K562 (cell line): ENCODE results near the gene ANAPC5. TPM values are rescaled to one million over a fixed set of nuclear protein-coding genes. Genes with fewer than 3 reads are reported as not detected.

Source experiments
- ATAC-seq: fragments of 200-7000 bp; cut with Tn5 transposase; 3 replicates; pipeline ENCODE4 v1.9.1; 2020; ENCODE audit warnings: moderate library complexity
- BruUV-seq: library from RNA; stranded (reverse); fragments of 400-500 nt; replicated peaks from 2 replicates; lab custom pipeline; 2021; lab: Mats Ljungman, UMichigan
- CTCF ChIA-PET: fragments of 300-600 bp; formaldehyde crosslinking; extraction: SDS; loops from one replicate; lab custom pipeline; 2021; ENCODE audit warnings: low intra/inter-chr PET ratio; lab: Yijun Ruan, JAX
- POLR2A ChIA-PET: fragments of 300-600, 350-650 bp; sonication (Branson Sonifier 250); formaldehyde crosslinking; extraction: SDS; loops from one replicate; lab custom pipeline; 2021; ENCODE audit warnings: antibody characterized with exemption, inconsistent platforms; lab: Yijun Ruan, JAX
- DNase-seq, 4 experiments: peaks; one replicate each; pipeline versions ENCODE4 v3.0.0 to v3.0.0-alpha.2; 2011 to 2018; ENCODE audit warnings: low spot score in 3 of 4, mixed read lengths in 3 of 4; ENCODE audit errors: extremely low read depth in 1 of 4
- FAIRE-seq: peaks from 2 replicates; lab custom pipeline; 2011; peaks lifted over from hg19 to GRCh38; lab: Jason Lieb, UNC
- H2AFZ ChIP-seq: 2 replicates; pipeline ENCODE4 v1.6.0; 2011; ENCODE audit warnings: low read depth, low read length, control low read depth, inconsistent platforms
- H3K27ac ChIP-seq: fragments of 200-600 bp; 3 replicates; pipeline ENCODE4 v1.8.0; 2011; ENCODE audit warnings: low read depth, mild to moderate bottlenecking, control low read depth, inconsistent platforms, low read length, moderate library complexity, mixed read lengths; ENCODE audit errors: extremely low read depth
- H3K27me3 ChIP-seq, 2 experiments: fragments of 300-600 bp in 1 of 2; 2 replicates in 1 of 2; 3 replicates in 1 of 2; pipeline versions ENCODE4 v1.6.0 to v1.8.0; 2011; ENCODE audit warnings: inconsistent platforms in 2 of 2, low read length in 2 of 2, mild to moderate bottlenecking in 1 of 2, mixed read lengths in 1 of 2, moderate library complexity in 1 of 2; ENCODE audit not compliant: control insufficient read depth in 2 of 2, insufficient read depth in 2 of 2
- H3K36me3 ChIP-seq: fragments of 300-600 bp; 3 replicates; pipeline ENCODE4 v1.8.0; 2011; ENCODE audit warnings: mild to moderate bottlenecking, low read length, inconsistent platforms; ENCODE audit not compliant: control insufficient read depth, insufficient read depth
- H3K4me1 ChIP-seq, 2 experiments: fragments of 200-600 bp in 1 of 2; replicated peaks in 1 of 2; 2 replicates in 1 of 2; 3 replicates in 1 of 2; pipeline versions ENCODE4 v1.5.1 to v1.8.0; 2011; ENCODE audit warnings: inconsistent platforms in 2 of 2, low read length in 2 of 2, mild to moderate bottlenecking in 1 of 2, mixed read lengths in 1 of 2, moderate library complexity in 1 of 2; ENCODE audit not compliant: control insufficient read depth in 2 of 2, insufficient read depth in 2 of 2
- H3K4me2 ChIP-seq: 2 replicates; pipeline ENCODE4 v1.6.1; 2011; ENCODE audit warnings: low read length, control low read depth, inconsistent platforms, mixed read lengths; ENCODE audit not compliant: insufficient read depth
- H3K4me3 ChIP-seq: fragments of 200-600 bp; sonication (generic), shearing (Covaris generic); 2 replicates; pipeline ENCODE4 v1.5.1; 2016; ENCODE audit warnings: control low read depth, inconsistent platforms
- H3K79me2 ChIP-seq: fragments of 200-600 bp; 3 replicates; pipeline ENCODE4 v1.8.0; 2011; ENCODE audit warnings: low read length, inconsistent platforms; ENCODE audit not compliant: control insufficient read depth, insufficient read depth
- H3K9ac ChIP-seq, 2 experiments: 2 replicates each; pipeline versions ENCODE4 v1.6.0 to v1.6.1; 2011; ENCODE audit warnings: low read depth in 2 of 2, low read length in 2 of 2, control low read depth in 1 of 2, inconsistent platforms in 1 of 2, mild to moderate bottlenecking in 1 of 2, mixed read lengths in 1 of 2; ENCODE audit not compliant: insufficient read depth in 1 of 2
- H3K9me1 ChIP-seq: one replicate; pipeline ENCODE4 v1.6.0; 2011; ENCODE audit warnings: inconsistent platforms, mild to moderate bottlenecking, low read length, moderate library complexity; ENCODE audit not compliant: control insufficient read depth, insufficient read depth
- H3K9me3 ChIP-seq: replicated peaks from 2 replicates; pipeline ENCODE4 v1.5.1; 2011; ENCODE audit warnings: low read depth, low read length, inconsistent platforms; ENCODE audit not compliant: control insufficient read depth, insufficient read depth
- H4K20me1 ChIP-seq: replicated peaks from 2 replicates; pipeline ENCODE4 v1.6.1; 2011; ENCODE audit warnings: low read length, inconsistent platforms, mixed read lengths; ENCODE audit not compliant: control insufficient read depth, insufficient read depth
- ATF2 ChIP-seq: sonication (generic); formaldehyde crosslinking; IDR thresholded peaks from 2 replicates; pipeline ENCODE4 v1.8.1; 2022; ENCODE audit warnings: missing genetic modification reagents
- ATF3 ChIP-seq, 2 experiments: fragments of 450-650 bp in 1 of 2; sonication (generic) in 1 of 2; formaldehyde crosslinking in 1 of 2; IDR thresholded peaks in 1 of 2; conservative IDR thresholded peaks in 1 of 2; 2 replicates each; pipeline versions ENCODE4 v1.6.1 to v1.8.1; 2016 to 2023; ENCODE audit warnings: mild to moderate bottlenecking in 2 of 2, moderate library complexity in 2 of 2, inconsistent platforms in 1 of 2, missing genetic modification reagents in 1 of 2
- ATF6 ChIP-seq: sonication (generic); formaldehyde crosslinking; IDR thresholded peaks from 2 replicates; pipeline ENCODE4 v1.4.0; 2020; ENCODE audit warnings: mild to moderate bottlenecking, missing genetic modification reagents
- HMGN3 ChIP-seq: IDR thresholded peaks from 2 replicates; pipeline ENCODE4 v1.6.1; 2011; ENCODE audit warnings: borderline replicate concordance, low read depth, mild to moderate bottlenecking, mixed read lengths, low read length; ENCODE audit not compliant: insufficient read length; ENCODE audit errors: extremely low read depth
- HNRNPLL ChIP-seq: fragments of 200-400 bp; formaldehyde crosslinking; IDR thresholded peaks from 2 replicates; pipeline ENCODE4 v1.6.1; 2017; ENCODE audit warnings: low read length, low read depth, mild to moderate bottlenecking; ENCODE audit not compliant: poor library complexity, severe bottlenecking
- IRF9 ChIP-seq: fragments of 450-650 bp; IDR thresholded peaks from 2 replicates; pipeline ENCODE4 v1.6.1; 2016; ENCODE audit warnings: missing biosample characterization, missing genetic modification characterization
- NFE2 ChIP-seq: IDR thresholded peaks from 2 replicates; pipeline ENCODE4 v1.6.1; 2014; ENCODE audit warnings: antibody characterized with exemption, low read depth
- RBFOX2 ChIP-seq: fragments of 200-400 bp; formaldehyde crosslinking; IDR thresholded peaks from 2 replicates; pipeline ENCODE4 v1.6.1; 2017; ENCODE audit warnings: low read depth, mild to moderate bottlenecking, low read length, moderate library complexity
- RFX5 ChIP-seq: IDR thresholded peaks from 2 replicates; pipeline ENCODE4 v1.6.1; 2011; ENCODE audit warnings: low read depth, mild to moderate bottlenecking, improper control_type of control experiment, low read length
- SETDB1 ChIP-seq: IDR thresholded peaks from one replicate; pipeline ENCODE4 v1.6.1; 2012; ENCODE audit warnings: low read length, control low read depth, inconsistent platforms
- SMARCE1 ChIP-seq: fragments of 450-650 bp; IDR thresholded peaks from 2 replicates; pipeline ENCODE4 v1.7.1; 2016; ENCODE audit warnings: mild to moderate bottlenecking
- TCF3 ChIP-seq: sonication (generic); formaldehyde crosslinking; IDR thresholded peaks from 2 replicates; pipeline ENCODE4 v1.4.0; 2020; ENCODE audit warnings: mild to moderate bottlenecking, missing genetic modification reagents
- TSC22D4 ChIP-seq: fragments of 450-650 bp; IDR thresholded peaks from 2 replicates; pipeline ENCODE4 v1.6.1; 2016; ENCODE audit warnings: missing genetic modification characterization, missing biosample characterization, control low read depth
- ZNF282 ChIP-seq: sonication (generic); formaldehyde crosslinking; IDR thresholded peaks from 2 replicates; pipeline ENCODE4 v1.8.1; 2023; ENCODE audit warnings: missing genetic modification reagents
- ZNF717 ChIP-seq: fragments of 250-450 bp; sonication (Bioruptor Pico); IDR thresholded peaks from 2 replicates; pipeline ENCODE4 v1.5.0; 2021
- WGBS: fragments of 100-300 bp; shearing (Covaris generic); methylation state at CpG from one replicate; pipeline ENCODE4 v1.1.6; 2016; ENCODE audit warnings: low coverage, mixed read lengths; ENCODE audit not compliant: insufficient coverage; ENCODE audit errors: missing lambda C conversion rate; 5-methylcytosine and 5-hydroxymethylcytosine counted together
- in situ Hi-C: fragments of 300-500 bp; cut with MboI; formaldehyde crosslinking; loops from 4 replicates; pipeline ENCODE4 v1.15.0; 2018; ENCODE audit warnings: inconsistent platforms, mixed read lengths
- intact Hi-C: fragments of 100-400 bp; cut with micrococcal nuclease; formaldehyde crosslinking; loops from 2 replicates; pipeline ENCODE4 v1.14.2; 2022
- polyA plus RNA-seq, 8 experiments: library from polyadenylated mRNA; depleted of rRNA in 4 of 8; stranded (reverse) in 5 of 8; unstranded in 3 of 8; fragments of >200 nt; fragmentation: Nextera tagmentation in 2 of 8; fragmentation: Illumina TruSeq in 1 of 8; extraction: Ambion mirVana in 2 of 8; extraction: Trizol in 1 of 8; gene quantifications; 2 replicates each; pipeline versions ENCODE4 v1.2.1 to v1.2.3, GENCODE V29; 2011 to 2014; ENCODE audit warnings: inconsistent platforms in 1 of 8, missing spikeins in 1 of 8
- total RNA-seq, 7 experiments: library from RNA; depleted of rRNA in 6 of 7; stranded (reverse); fragments of >200 nt in 6 of 7; fragmentation: Illumina TruSeq in 2 of 7; extraction: Trizol in 2 of 7; gene quantifications; 2 replicates each; pipeline versions ENCODE4 v1.2.1 to v1.2.3, GENCODE V29; 2011 to 2021; ENCODE audit warnings: low replicate concordance in 1 of 7
- TF ChIP-seq, protein P1 (sequence below): fragments of 450-650 bp; IDR thresholded peaks from 2 replicates; pipeline ENCODE4 v1.7.0; 2016; ENCODE audit warnings: borderline replicate concordance

Gene ANAPC5
- total and polyA plus RNA-seq, 9 of the 15 experiments (the other 6 are each of a cell fraction or from before 2014, with no cell fraction given) = 136 to 315 (median 197) TPM

DNA sequence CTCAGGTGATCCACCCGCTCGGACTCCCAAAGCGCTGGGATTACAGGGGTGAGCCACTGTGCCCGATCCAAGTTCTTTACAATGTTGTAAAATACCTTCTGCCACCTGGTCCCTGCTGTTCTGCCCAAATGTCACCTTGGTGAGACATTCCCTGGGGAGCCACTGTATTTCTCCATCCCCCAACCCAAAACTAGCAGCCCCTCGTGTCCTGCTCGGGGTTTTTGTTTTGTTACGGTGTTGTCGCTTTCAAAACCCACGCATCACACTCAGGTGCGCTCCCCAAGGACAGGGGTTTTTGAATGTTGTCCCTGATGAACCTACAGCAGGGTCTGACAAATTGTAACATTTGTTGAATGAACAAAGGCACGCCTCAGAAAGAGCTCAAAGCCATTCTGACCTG, 93.1 kb downstream of the ANAPC5 start:
- H3K36me3 ChIP-seq = peaks cover 54% of the 10 kb centered on the region; the same call in 2 of the 3 replicates
- no peak for FAIRE-seq
- no peak for DNase-seq
- in situ Hi-C loops (no loop called here), intact Hi-C loops (no loop called here)
- no peak overlapping the region for H3K4me3 ChIP-seq
- H3K4me1 ChIP-seq = no peaks in the 10 kb centered on the region
- H3K27me3 ChIP-seq = no peaks in the 10 kb centered on the region
- no peak overlapping the region for H3K27ac ChIP-seq
- 93% methylated on average over 10 of the region's 11 CpGs for WGBS
- no peaks in the 10 kb centered on the region for H3K9me1 ChIP-seq
- no peaks in the 10 kb centered on the region for H3K79me2 ChIP-seq
- H3K9ac ChIP-seq = no peak overlapping the region
- no peak overlapping the region for H2AFZ ChIP-seq
- no peaks in the 10 kb centered on the region for H3K9me3 ChIP-seq
- ATAC-seq = no peak
- H3K4me2 ChIP-seq = no peak overlapping the region
- ChIA-PET POLR2A (interaction anchor here (1.1 to 1.2 kb wide), 3 partner anchors 8 to 13 kb away, joined by 3 read pairs; no protein-coding TSS in a partner anchor), CTCF (no interaction called here)
- BruUV-seq = no TSS peak
- H4K20me1 ChIP-seq = no peaks in the 10 kb centered on the region
- TF ChIP-seq IRF9 (tag) (no peak), ZNF717 (CRISPR knock-in tag) (no peak), TSC22D4 (tag) (no peak), RFX5 (no peak), SETDB1 (no peak), TCF3 (CRISPR knock-in tag) (no peak), SMARCE1 (no peak), NFE2 (no peak), RBFOX2 (no peak), ZNF282 (CRISPR knock-in tag) (no peak), ATF3 (IDR thresholded peaks at IDR 0.05) (no peak), ATF3 (CRISPR knock-in tag; conservative IDR thresholded peaks at IDR 0.05) (no peak), HNRNPLL (no peak), ATF6 (CRISPR knock-in tag) (no peak), ATF2 (no peak), HMGN3 (no peak)
- TF ChIP-seq, protein P1, sequence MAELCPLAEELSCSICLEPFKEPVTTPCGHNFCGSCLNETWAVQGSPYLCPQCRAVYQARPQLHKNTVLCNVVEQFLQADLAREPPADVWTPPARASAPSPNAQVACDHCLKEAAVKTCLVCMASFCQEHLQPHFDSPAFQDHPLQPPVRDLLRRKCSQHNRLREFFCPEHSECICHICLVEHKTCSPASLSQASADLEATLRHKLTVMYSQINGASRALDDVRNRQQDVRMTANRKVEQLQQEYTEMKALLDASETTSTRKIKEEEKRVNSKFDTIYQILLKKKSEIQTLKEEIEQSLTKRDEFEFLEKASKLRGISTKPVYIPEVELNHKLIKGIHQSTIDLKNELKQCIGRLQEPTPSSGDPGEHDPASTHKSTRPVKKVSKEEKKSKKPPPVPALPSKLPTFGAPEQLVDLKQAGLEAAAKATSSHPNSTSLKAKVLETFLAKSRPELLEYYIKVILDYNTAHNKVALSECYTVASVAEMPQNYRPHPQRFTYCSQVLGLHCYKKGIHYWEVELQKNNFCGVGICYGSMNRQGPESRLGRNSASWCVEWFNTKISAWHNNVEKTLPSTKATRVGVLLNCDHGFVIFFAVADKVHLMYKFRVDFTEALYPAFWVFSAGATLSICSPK = no peak
